GM19035 (cell line): ENCODE measurements around the gene SPDYE3.
"Not testable (repeated sequence)": the region's sequence is repeated elsewhere in the genome, so short reads cannot be mapped to it uniquely, and the experiment has no call there.

Experiments used
- ATAC-seq: cut with Tn5 transposase; IDR thresholded peaks from one replicate; pipeline ENCODE4 v1.9.1; 2021; ENCODE audit not compliant: unreplicated experiment

SPDYE3 gene

GRCh38 chr7:100307402-100307801 is at the start of gene SPDYE3:
Gene SPDYE3, plus strand, starts transcription at chr7:100307702. Its CDS starts 184 bp downstream, at chr7:100307886.
- ATAC-seq, result not testable (repeated sequence)

- not testable (repeated sequence) for ATAC-seq
Observed at GRCh38 chr7:100259984-100260383, 47.5 kb upstream of the SPDYE3 start.

- not testable (repeated sequence) for ATAC-seq
Observed at GRCh38 chr7:100262896-100263295, 44.6 kb upstream of the SPDYE3 start.

- ATAC-seq, result not testable (repeated sequence)
Observed at GRCh38 chr7:100264223-100264622, 43.3 kb upstream of the SPDYE3 start.

GRCh38 chr7:100264669-100265165 is 42.8 kb upstream of the SPDYE3 start:
- ATAC-seq, result not testable (repeated sequence)

- ATAC-seq, result not testable (repeated sequence)
Observed at GRCh38 chr7:100265851-100266250, 41.7 kb upstream of the SPDYE3 start.

- no peak for ATAC-seq
Observed at GRCh38 chr7:100266576-100267354, 40.7 kb upstream of the SPDYE3 start.

GRCh38 chr7:100267648-100268047 is 39.9 kb upstream of the SPDYE3 start:
- no peak for ATAC-seq

- not testable (repeated sequence) for ATAC-seq
Observed at GRCh38 chr7:100268882-100269281, 38.6 kb upstream of the SPDYE3 start.

GRCh38 chr7:100269306-100270045 is 38.0 kb upstream of the SPDYE3 start:
- ATAC-seq, result not testable (repeated sequence)

GRCh38 chr7:100270046-100270918 is 37.2 kb upstream of the SPDYE3 start:
- not testable (repeated sequence) for ATAC-seq

- ATAC-seq, result not testable (repeated sequence)
Observed at GRCh38 chr7:100270941-100271593, 36.4 kb upstream of the SPDYE3 start.

GRCh38 chr7:100271716-100272537 is 35.6 kb upstream of the SPDYE3 start:
- peak; percentile 93 for ATAC-seq

- ATAC-seq, result not testable (repeated sequence)
Observed at GRCh38 chr7:100272538-100272902, 35.0 kb upstream of the SPDYE3 start.

- ATAC-seq, result no peak
Observed at GRCh38 chr7:100275120-100275519, 32.4 kb upstream of the SPDYE3 start.

GRCh38 chr7:100276126-100276525 is 31.4 kb upstream of the SPDYE3 start:
- not testable (repeated sequence) for ATAC-seq

- ATAC-seq, result not testable (repeated sequence)
Observed at GRCh38 chr7:100282069-100282608, 25.4 kb upstream of the SPDYE3 start.

GRCh38 chr7:100283147-100283546 is 24.4 kb upstream of the SPDYE3 start:
- not testable (repeated sequence) for ATAC-seq
